ENCODE results near the gene ICA1. TPM values are rescaled to one million over a fixed set of nuclear protein-coding genes. Genes with fewer than 3 reads are reported as not detected.

Gene ICA1
- total and polyA plus RNA-seq, 2 experiments from 2014 or later = 45.2 to 83.7 TPM

- no peak for DNase-seq (ENCODE audit: low spot score)
- Histone ChIP-seq H3K27ac (ENCODE audit: low read depth) (no peak overlapping the region), H3F3A (replicated peaks; ENCODE audit: low read depth) (no peaks in the 10 kb centered on the region), H3K4me1 (ENCODE audit: insufficient read depth) (peaks cover 3% of the 10 kb centered on the region), H3K36me3 (ENCODE audit: insufficient read depth) (no peaks in the 10 kb centered on the region), H2AFZ (no peak overlapping the region), H3K4me3 (no peak overlapping the region), H3K79me2 (replicated peaks; ENCODE audit: insufficient read depth) (no peaks in the 10 kb centered on the region), H4K20me1 (replicated peaks; ENCODE audit: insufficient read depth) (no peaks in the 10 kb centered on the region), H3K9me2 (ENCODE audit: insufficient read depth) (no peaks in the 10 kb centered on the region), H3K4me2 (no peak overlapping the region), H3K27me3 (ENCODE audit: insufficient read depth) (no peaks in the 10 kb centered on the region)
- Mint-ChIP-seq H3K36me3 (ENCODE audit: low read depth) (no peaks in the 10 kb centered on the region), H3K27me3 (ENCODE audit: insufficient read depth, low read depth, poor library complexity) (no peaks in the 10 kb centered on the region), H3K9me3 (no peaks in the 10 kb centered on the region), H3K4me1 (peaks cover 17% of the 10 kb centered on the region), H3K27ac (no peak overlapping the region), H3K4me3 (no peak overlapping the region)
- ATAC-seq = no peak
- TF ChIP-seq POLR2AphosphoS5 (IDR thresholded peaks at IDR 0.05; ENCODE audit: low read depth) = no peak
- no peak for TF ChIP-seq ZNF462 (CRISPR knock-in tag; IDR thresholded peaks at IDR 0.05)
- TF ChIP-seq ETS1 (IDR thresholded peaks at IDR 0.05) = no peak
- no peak for TF ChIP-seq ZNF114 (CRISPR knock-in tag; IDR thresholded peaks at IDR 0.05)
- TF ChIP-seq STAT1 (IDR thresholded peaks at IDR 0.05; ENCODE audit: unreplicated experiment) = no peak
- no peak for TF ChIP-seq CTCF (conservative IDR thresholded peaks at IDR 0.05; ENCODE audit: low read depth in 2 of 2)
- TF ChIP-seq CREB1 (CRISPR knock-in tag; IDR thresholded peaks at IDR 0.05; ENCODE audit: low read depth) = no peak
- no peak for TF ChIP-seq REST (IDR thresholded peaks at IDR 0.05; ENCODE audit: unreplicated experiment)
- no peak for TF ChIP-seq ZNF331 (CRISPR knock-in tag; IDR thresholded peaks at IDR 0.05; ENCODE audit: low read depth)
- no peak for TF ChIP-seq NANOG (IDR thresholded peaks at IDR 0.05; ENCODE audit: borderline replicate concordance)
- no peak for TF ChIP-seq EZH2 (IDR thresholded peaks at IDR 0.05; ENCODE audit: low read depth, unreplicated experiment)
- TF ChIP-seq JUNB (IDR thresholded peaks at IDR 0.05; ENCODE audit: unreplicated experiment) = no peak
- TF ChIP-seq EZH2phosphoT487 (IDR thresholded peaks at IDR 0.05; ENCODE audit: unreplicated experiment) = no peak
These were observed 77.7 kb downstream of the ICA1 start for GRCh38 chr7:8184221-8184620.
